Epithelial cell of prostate (primary cell): ENCODE results near the gene ISOC1.

Experiments
- DNase-seq: peaks from one replicate; pipeline ENCODE4 v3.0.0-alpha.2; 2011; ENCODE audit warnings: low read depth, low spot score
- H3K27ac ChIP-seq: fragments of 450-650 bp; 2 replicates; pipeline ENCODE4 v1.5.1; 2017; ENCODE audit warnings: mild to moderate bottlenecking

Gene ISOC1

DNA sequence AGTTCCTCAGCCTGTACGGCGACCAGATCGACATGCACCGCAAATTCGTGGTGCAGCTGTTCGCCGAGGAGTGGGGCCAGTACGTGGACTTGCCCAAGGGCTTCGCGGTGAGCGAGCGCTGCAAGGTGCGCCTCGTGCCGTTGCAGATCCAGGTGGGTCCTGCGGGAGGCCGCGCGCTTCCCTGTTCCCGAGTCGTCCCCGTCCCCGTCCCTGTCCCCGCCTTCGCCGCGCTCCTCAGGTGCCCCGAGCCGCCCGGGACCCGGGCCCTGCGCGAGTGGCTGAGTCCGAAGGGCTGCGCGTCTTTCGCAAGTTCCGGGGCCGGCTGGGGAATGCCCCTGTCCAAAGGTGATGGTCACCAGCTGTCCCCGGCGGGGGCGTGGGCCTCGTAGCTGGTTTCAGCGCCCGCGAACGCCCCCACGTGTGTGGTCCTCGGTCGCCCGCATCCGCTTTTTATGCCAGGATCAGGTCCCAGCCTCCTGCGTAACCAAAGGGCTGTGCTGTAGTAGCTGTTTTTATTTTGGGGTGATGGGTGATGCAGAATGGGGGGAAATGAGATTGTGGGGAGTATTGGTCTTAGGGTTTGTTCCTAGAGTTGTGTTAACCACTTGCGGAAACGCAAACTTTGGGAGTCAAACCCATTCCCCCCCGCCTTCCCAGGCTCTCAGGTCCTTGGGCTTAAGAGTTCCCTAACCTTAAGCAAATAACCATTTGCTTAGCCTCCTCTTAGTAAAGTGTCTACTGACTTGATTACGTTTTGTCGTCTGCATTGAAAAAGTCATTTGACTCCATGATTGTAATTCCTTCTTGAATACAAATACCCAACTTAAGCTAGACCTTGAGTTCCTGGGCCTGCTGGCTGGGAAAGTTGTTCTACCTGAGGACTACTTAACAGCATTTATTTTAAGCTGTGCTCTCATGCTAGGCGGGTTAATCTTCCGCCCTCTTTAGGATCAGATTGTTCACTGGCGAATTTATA lies 663 bp downstream of the ISOC1 start:
- DNase-seq: no peak

DNA sequence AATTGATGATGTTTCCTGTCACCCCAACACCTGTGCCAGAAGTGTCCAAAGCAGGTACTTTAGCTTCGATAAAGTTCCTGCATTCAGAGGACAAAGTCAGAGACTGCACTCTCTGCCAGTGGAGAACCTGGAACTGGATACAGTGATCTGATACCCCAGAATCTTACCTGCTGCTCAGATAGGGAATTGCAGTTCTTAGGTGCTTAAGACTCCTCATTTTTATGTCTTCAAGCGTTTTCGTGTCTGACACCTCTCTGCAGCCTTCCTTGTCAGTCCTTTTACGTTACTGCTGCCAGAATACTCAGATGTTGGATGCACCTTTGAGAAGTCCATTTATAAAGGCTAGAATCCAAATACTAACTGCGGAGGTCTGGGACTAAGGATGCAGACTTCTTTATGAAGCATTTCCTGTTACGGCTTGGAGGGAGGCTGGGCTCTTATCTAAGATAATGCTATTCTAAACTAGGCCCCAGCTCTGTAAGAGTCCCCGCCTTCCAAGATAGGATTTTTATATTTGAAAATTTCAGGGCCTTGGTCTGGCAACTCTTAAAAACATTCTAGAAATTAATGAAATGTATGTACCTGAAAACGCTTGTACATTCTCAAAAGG lies 1.9 kb downstream of the ISOC1 start:
- DNase-seq: no peak
- H3K27ac ChIP-seq: no peak overlapping the region

More for the DNA sequence above, 663 bp downstream of the ISOC1 start:
- peak overlapping the region; percentile 27 for H3K27ac ChIP-seq

DNA sequence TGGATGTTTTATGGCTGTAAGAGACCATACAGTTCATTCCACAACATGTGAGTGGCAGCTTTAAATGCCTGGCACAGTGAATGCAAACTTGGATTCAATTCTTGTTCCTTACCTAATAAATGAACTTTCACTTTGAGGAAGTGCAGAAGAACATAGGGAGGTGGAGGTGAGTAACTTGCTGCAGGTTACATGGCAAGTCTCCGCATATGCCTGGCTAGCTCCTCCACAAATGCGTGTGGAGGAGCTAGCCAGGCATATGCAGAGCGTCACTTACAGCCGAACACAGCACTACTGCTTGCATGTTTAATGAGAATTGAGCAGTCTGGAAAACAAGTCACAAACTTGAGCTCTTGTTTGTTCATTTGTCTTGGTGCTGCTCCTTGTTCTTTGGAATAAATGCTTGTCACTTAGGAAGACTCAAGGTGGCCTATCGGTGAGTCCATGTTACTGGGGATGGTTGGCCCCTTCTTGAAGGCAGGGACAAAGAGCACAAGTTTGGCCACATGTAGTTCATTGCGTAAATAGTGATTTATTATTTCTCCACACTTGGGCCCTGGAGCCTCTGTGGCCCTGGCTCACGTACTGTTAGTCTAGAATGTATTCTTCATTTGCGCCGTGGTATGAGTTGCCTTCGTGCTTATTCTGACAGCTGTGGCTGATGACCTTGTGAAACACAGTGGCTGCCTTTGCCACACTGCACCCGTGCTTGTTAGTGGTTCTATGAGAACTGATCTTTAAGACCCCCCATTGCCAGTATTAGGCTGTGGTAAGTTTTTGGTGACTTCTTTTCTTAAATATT lies 3.1 kb downstream of the ISOC1 start:
- peak overlapping the region; percentile 0 for H3K27ac ChIP-seq

DNA sequence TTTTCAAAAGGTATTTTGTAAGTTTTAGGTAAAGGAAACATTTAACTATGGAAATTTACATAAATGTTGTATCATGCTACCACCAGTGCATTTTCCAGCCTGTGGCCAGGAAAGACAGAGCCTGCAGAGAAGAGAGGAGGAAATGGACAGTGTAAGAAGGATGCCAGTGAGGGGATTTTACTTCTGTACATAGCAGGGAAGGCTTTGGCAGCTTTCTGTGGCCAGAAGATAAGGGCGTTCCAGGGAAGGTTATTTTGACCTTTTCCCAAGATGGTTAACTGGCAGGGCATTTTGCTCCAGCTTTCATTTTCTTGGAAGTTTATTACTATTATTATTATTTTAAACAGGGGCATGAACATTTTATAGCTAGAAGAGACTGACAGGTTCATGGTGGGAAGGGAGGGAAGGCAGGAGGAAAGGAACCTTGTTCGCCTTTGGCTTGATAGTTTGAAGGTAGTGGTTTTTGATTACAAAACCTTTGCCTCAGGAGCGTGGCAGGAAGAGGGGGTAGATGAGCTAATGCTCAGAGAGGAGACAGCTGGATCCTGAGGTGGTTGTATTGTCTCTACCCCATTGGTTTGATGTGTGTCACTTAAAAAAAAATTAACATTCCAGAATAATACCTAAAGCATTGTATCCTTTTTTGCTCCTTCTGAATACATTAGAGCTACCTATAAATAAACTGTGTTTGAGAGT lies 4.1 kb downstream of the ISOC1 start:
- no peak overlapping the region for H3K27ac ChIP-seq
- no peak for DNase-seq

More for the DNA sequence above, 3.1 kb downstream of the ISOC1 start:
- DNase-seq: no peak

DNA sequence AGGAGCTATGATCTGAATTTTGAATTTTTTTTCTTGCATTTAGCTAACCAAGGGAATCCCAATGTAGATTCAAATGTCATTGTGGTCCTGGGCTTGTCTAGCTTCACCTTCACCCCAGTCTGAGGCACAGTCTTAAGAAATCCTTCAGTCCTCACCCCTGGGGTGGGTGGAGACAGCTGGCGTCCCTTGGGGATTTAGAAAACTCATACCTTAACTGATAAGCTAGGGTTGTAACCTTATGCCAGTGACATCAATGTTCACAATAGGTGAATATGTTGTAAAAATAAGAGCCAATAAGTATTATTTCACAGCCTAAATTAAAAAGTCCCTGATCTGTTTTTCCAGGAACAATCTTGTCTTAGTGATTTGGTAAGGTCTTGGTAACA lies 4.6 kb downstream of the ISOC1 start:
- DNase-seq: no peak
- no peak overlapping the region for H3K27ac ChIP-seq

DNA sequence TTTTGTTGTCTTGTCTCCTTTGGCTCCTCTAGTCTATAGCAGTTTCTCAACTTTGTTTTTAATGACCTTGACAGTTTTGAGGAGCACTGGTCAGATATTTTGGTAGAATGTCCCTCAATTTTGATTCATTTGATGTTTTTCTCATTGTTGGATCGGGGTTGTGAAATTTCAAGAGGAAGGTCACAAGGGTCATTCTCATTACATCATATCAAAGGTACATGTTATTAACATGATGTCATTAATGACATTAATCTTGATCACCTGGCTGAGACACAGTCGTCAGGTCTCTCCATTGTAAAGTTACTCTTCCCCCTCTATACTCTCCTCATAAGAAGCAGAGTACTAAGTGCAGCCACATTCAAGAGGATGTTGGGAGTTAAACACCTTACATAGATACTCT lies 7.2 kb downstream of the ISOC1 start:
- no peak for DNase-seq
- H3K27ac ChIP-seq: no peak overlapping the region

DNA sequence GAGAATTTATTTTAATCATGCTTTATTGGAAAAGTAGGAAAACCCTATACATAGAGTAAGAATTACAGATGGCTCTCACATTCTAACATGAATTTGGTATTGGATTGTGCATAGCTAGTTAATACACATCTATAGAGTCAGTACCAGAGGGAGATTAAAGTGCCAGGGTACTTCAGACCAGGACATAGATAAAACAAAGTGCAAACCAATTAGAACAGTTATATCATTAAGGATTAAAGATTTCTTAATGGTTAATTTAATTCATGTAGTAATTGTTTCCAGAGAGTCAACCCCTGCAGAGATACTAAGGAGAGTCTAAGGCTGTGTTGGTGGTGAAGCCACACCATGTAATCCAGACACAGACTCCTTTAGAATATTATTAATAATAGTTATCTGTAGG lies 8.8 kb downstream of the ISOC1 start:
- H3K27ac ChIP-seq: no peak overlapping the region

DNA sequence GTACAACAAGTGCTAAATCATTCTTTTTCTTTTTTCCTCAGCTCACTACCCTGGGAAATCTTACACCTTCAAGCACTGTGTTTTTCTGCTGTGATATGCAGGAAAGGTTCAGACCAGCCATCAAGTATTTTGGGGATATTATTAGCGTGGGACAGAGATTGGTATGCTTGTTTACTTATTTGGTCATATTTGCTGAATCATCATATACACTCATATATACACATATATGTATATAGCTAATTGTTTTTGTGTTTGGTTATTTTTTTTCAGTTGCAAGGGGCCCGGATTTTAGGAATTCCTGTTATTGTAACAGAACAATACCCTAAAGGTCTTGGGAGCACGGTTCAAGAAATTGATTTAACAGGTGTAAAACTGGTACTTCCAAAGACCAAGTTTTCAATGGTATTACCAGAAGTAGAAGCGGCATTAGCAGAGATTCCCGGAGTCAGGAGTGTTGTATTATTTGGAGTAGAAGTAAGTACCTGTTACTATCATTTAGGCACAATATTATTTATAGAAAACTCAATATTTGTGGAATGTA lies 10.4 kb downstream of the ISOC1 start:
- no peak overlapping the region for H3K27ac ChIP-seq
- no peak for DNase-seq

More for the DNA sequence above, 8.8 kb downstream of the ISOC1 start:
- no peak for DNase-seq

DNA sequence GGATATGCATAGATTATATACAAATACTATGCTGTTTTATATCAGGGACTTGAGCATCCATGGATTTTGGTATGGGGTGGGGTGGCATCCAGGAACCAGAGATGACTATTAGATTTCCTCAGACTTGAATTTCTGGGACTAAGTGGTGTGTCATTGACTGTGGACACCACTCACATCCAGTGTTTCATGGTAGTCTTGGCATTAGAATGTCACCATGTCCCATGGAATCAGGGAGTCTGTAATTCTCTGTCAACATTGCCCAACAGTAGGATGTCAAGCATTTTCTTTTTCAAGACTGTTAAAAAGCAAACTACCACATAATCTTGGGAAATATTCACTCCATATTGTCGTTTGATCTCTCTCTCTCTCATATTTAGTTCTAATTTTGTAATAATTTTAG lies 13.1 kb downstream of the ISOC1 start:
- H3K27ac ChIP-seq: no peak overlapping the region
- DNase-seq: no peak

DNA sequence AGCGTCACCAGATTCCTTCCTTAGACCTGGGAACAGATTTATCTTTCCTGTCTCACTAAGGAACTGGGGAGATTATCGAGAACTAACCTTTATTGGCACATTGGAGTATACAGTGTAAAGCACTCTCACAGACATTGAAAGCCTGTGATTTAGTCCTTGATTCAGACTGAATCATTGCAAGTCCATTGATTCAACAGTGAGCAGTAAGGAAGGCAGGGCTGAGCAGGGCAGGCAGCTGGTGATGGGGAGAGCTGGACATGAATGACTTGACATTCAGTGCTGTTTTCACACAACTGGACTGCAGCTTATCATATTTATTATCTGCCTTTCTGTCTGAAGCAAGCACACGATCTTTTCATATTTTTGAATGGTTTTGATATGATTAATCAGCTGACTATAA lies 16.2 kb downstream of the ISOC1 start:
- DNase-seq: no peak
- H3K27ac ChIP-seq: peak overlapping the region; percentile 16

DNA sequence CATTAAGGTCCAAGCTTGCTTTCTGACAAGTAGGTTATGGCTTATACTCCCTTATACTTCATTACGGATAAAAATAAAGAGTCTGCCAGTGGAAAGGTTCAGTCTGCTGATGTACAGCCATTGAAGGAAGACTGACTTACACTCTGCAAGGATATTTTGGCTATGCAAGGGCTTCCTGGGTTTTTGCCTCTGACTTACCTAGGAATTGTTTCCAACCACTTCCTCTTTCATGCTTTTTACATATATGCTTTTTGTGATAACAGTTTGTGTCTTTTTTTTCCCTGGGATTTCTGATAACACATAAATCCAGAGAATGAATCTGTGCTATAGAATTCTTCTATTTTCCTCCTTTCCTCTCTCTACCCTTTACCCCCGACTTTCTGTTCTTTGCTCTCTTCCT lies 16.8 kb downstream of the ISOC1 start:
- DNase-seq: no peak
- H3K27ac ChIP-seq: peak overlapping the region; percentile 16

DNA sequence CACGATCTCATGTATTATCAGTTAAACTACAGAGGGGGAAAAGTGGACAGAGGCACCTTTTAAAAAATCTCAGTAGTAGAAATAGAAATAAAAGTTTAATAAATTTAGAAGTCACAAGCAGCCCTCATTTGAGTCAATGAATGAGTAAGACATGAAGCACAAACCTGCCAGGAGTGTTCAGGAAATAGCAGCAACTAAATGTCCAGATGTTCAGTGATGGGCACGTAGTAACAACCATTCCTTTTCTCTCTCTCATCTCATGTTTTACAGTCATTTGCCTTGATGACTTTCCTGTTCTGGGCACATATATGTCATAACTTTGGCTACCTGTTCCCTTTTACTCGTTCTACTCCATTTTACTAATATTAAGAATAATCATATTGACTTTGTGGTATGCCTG lies 17.7 kb downstream of the ISOC1 start:
- no peak for DNase-seq
- peak overlapping the region; percentile 15 for H3K27ac ChIP-seq

DNA sequence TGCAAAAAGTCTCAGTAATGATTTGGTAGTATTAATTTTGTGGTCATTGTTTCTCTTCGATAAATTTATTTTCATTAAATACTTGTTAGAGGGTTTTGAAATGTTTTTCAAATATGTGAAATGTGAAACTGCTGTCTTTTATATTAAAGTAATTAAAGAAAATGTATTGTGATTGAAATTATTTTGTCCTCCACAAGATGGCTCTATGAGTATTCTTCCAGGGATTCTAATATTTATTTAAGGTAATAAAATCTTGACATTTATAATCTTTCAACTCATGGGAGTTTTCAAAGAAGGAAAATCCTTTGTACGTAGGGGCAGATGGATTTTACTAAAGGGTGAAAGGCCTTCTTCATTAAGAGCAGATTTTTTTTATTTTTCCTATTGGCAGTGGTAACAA lies 19.3 kb downstream of the ISOC1 start:
- H3K27ac ChIP-seq: no peak overlapping the region
- no peak for DNase-seq

DNA sequence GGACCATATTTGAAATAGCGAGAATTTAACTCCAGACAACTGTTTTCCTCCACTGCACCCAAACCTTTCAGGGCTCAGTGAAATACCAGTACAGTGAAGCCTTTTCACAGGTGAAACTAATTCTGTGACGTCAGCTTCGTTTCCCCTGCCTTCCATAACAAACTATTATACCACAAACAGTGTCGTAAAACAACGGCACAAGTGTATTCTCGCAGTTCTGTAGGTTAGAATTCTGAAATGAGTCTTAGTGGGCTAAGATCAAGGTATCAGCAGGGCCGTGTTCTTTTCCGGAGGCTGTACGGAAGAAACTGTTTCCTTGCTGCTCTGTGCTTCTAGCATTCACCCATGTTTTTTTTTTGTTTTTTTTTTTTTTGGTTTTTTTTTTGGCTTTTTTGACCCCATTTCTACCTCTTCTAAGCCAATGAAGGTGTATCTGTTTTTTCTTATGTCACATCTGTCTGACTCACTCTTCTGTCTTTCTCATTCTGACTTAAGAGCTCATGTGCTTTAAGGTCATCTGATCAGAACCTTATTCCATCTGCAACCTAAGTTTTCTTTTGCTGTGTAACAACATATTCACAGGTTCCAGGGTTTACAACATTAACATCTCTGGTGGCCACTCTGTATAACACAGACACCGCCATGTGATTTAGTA lies 20.1 kb downstream of the ISOC1 start:
- no peak for DNase-seq
- H3K27ac ChIP-seq: no peak overlapping the region

DNA sequence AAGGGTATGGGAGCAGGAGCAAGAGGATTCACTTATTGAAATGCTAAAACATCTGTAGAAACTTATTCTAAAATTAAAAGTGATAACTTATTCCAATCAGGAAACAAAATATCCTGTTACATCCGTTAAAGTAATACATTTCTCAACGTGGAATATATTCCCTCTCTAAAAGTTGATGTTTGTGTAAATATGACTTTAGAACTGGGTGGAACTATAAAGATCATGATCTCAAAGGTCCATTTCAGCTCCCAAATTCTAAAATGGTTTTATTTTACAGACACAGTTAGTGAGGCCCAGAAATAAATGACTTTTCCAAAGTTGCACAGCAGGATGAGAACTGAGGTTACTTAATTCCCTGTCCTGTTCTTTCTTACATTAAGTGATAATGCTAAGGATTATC lies 21.1 kb downstream of the ISOC1 start:
- H3K27ac ChIP-seq: no peak overlapping the region

DNA sequence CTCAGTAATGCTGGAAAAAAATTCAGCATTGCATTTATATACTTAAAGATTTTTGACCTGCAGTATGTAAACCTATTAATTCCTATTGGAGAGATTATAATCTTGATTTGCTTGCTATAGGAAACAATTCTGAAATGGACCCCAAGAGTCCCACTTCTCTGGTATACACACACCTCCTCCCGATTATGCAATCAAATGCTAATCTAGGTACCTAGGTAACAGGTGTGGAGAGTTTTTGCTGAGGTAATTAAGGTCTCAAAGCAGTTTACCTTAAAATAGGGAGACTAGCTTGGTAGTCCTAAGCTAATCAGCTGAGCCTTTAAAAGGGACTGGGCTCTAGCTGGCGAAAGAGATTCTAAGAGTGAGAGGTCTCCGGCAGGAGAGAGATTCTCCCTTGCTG lies 22.2 kb downstream of the ISOC1 start:
- H3K27ac ChIP-seq: no peak overlapping the region
- DNase-seq: no peak

More for the DNA sequence above, 21.1 kb downstream of the ISOC1 start:
- DNase-seq: no peak

DNA sequence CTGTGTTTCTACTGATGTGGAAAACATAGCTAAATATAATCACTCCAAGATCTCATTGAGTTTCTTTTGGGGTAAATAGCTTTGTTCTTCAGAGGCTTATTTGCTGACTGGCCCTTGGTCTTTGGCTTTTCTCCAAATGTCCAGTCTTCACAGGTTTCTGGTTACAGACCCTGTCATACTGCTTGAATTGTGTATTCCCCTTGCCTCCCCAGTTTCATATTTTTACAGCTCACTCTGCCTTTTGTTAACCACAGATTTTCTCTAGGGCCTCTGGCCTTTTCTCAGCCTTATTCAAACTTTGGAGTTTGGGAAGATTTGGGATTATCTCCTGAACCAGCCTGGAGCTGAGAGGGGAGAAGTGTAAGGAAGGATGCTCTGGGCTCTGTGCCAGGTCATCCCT lies 23.9 kb downstream of the ISOC1 start:
- H3K27ac ChIP-seq: no peak overlapping the region
- DNase-seq: no peak

DNA sequence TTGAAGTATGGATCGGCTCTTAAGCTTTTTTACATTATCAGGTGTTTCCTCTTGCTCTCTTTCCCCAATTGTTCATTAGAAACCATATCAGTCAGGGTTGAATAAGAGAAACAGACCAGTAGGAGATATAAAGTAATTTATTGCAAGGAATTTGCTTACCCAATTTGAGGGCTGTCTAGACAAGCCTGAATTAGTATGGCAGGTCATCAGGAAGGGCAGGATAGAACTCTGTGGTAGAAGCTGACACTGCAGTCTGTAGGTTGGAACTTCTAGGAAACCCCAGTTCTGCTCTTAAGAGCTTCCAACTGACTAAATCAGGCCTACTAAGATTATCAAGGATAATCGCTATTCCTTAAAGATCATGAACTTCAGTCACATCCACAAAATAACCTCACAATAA lies 24.3 kb downstream of the ISOC1 start:
- DNase-seq: no peak
- no peak overlapping the region for H3K27ac ChIP-seq

DNA sequence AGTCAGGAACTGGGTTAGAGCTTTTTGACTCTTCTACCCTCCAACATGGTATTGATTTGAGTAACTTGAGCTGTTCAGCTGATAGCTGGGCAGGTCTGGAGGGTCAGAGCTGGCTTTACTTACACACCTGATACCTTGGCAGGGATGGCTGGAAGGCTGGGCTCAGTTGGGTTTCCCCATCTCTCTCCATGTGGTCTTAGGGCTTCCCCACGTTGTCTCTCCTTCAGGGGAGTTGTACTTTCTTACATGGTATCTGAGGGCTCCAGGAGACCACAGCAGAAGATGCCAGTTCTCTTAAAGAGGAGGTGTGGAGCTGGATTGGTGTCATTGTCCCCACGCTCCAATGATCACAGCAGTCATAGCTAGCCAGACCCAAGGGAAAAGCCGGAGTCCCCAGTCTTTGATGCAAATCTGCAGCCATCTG lies 25.6 kb downstream of the ISOC1 start:
- H3K27ac ChIP-seq: no peak overlapping the region
- no peak for DNase-seq
